ENCODE data around the gene REG1B. TPM values are rescaled to one million over a fixed set of nuclear protein-coding genes. Genes with fewer than 3 reads are reported as not detected.

The REG1B gene
- total and polyA plus RNA-seq, 2 donors (not counting 3 experiments of a cell fraction or from before 2014, with no cell fraction given), result not detected

- POLR2A ChIA-PET, result no interaction called here
- no peak for FAIRE-seq
Measured at GRCh38 chr2:79103214-79103613, 15.4 kb upstream of the REG1B start.

GRCh38 chr2:79101024-79101423 lies 13.2 kb upstream of the REG1B start:
- H3K79me2 ChIP-seq (ENCODE audit: control insufficient read depth, insufficient read depth, low read length), result no peaks in the 10 kb centered on the region
- peaks cover 4% of the 10 kb centered on the region for H3K9me3 ChIP-seq (replicated peaks; ENCODE audit: control insufficient read depth, insufficient read depth, low read length)
- TF ChIP-seq POLR2A (IDR thresholded peaks at IDR 0.05; ENCODE audit: low read depth, low read length) (no peak), JUN (IDR thresholded peaks at IDR 0.05; ENCODE audit: borderline replicate concordance, insufficient read depth, insufficient read length, low read depth) (no peak), POLR2AphosphoS5 (IDR thresholded peaks at IDR 0.05; ENCODE audit: insufficient read depth, low read depth, low read length) (no peak)
- TF ChIP-seq, protein P1, sequence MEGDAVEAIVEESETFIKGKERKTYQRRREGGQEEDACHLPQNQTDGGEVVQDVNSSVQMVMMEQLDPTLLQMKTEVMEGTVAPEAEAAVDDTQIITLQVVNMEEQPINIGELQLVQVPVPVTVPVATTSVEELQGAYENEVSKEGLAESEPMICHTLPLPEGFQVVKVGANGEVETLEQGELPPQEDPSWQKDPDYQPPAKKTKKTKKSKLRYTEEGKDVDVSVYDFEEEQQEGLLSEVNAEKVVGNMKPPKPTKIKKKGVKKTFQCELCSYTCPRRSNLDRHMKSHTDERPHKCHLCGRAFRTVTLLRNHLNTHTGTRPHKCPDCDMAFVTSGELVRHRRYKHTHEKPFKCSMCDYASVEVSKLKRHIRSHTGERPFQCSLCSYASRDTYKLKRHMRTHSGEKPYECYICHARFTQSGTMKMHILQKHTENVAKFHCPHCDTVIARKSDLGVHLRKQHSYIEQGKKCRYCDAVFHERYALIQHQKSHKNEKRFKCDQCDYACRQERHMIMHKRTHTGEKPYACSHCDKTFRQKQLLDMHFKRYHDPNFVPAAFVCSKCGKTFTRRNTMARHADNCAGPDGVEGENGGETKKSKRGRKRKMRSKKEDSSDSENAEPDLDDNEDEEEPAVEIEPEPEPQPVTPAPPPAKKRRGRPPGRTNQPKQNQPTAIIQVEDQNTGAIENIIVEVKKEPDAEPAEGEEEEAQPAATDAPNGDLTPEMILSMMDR (IDR thresholded peaks at IDR 0.05; ENCODE audit: extremely low read depth in 1 of 2, insufficient read depth in 1 of 2, low read depth in 1 of 2, low read length in 2 of 2), result no peak
- intact Hi-C loops (cut with micrococcal nuclease) (no loop called here), dilution Hi-C loops (cut with MboI; ENCODE audit: extremely low pct_ligation_motif_present, low sequenced_read_pairs) (no loop called here)
- H3K4me1 ChIP-seq (ENCODE audit: control insufficient read depth, extremely low read depth, insufficient read depth, low read length), result no peaks in the 10 kb centered on the region
- CTCF ChIA-PET, result no interaction called here
- no peak overlapping the region for H3K27ac ChIP-seq (ENCODE audit: insufficient read depth, low read depth, low read length)
- DNase-seq (ENCODE audit: low read depth, low spot score) (no peak), FAIRE-seq (no peak)
- POLR2A ChIA-PET, result no interaction called here
- H2AFZ ChIP-seq (ENCODE audit: low read depth, low read length), result no peak overlapping the region
- no peaks in the 10 kb centered on the region for H3K27me3 ChIP-seq (ENCODE audit: control insufficient read depth in 2 of 2, insufficient read depth in 2 of 2, low read length in 2 of 2)
- no peaks in the 10 kb centered on the region for H3K9me1 ChIP-seq (replicated peaks; ENCODE audit: control insufficient read depth, extremely low read depth, insufficient read depth, low read length)
- no peak overlapping the region for H3K4me3 ChIP-seq (replicated peaks in 1 of 3; ENCODE audit: insufficient read depth in 1 of 3, low read depth in 1 of 3, low read length in 3 of 3)
- H4K20me1 ChIP-seq (replicated peaks; ENCODE audit: control insufficient read depth, extremely low read depth, insufficient read depth, low read length), result no peaks in the 10 kb centered on the region
- H3K36me3 ChIP-seq (ENCODE audit: control insufficient read depth in 2 of 2, extremely low read depth in 1 of 2, insufficient read depth in 2 of 2, low read length in 2 of 2), result no peaks in the 10 kb centered on the region
- no peak overlapping the region for H3K9ac ChIP-seq (replicated peaks; ENCODE audit: extremely low read depth, insufficient read depth, low read length)
- H3K4me2 ChIP-seq (ENCODE audit: insufficient read depth, low read length), result no peak overlapping the region
- no TSS peak for BruUV-seq (replicated peaks)

More at GRCh38 chr2:79103214-79103613, 15.4 kb upstream of the REG1B start:
- Histone ChIP-seq H3K4me3 (replicated peaks in 1 of 3; ENCODE audit: insufficient read depth in 1 of 3, low read depth in 1 of 3, low read length in 3 of 3) (no peak overlapping the region), H3K4me2 (ENCODE audit: insufficient read depth, low read length) (no peak overlapping the region), H3K27ac (ENCODE audit: insufficient read depth, low read depth, low read length) (no peak overlapping the region), H3K27me3 (ENCODE audit: control insufficient read depth in 2 of 2, insufficient read depth in 2 of 2, low read length in 2 of 2) (no peaks in the 10 kb centered on the region), H3K79me2 (ENCODE audit: control insufficient read depth, insufficient read depth, low read length) (no peaks in the 10 kb centered on the region), H3K9me3 (replicated peaks; ENCODE audit: control insufficient read depth, insufficient read depth, low read length) (peaks cover 4% of the 10 kb centered on the region), H3K4me1 (ENCODE audit: control insufficient read depth, extremely low read depth, insufficient read depth, low read length) (no peaks in the 10 kb centered on the region), H4K20me1 (replicated peaks; ENCODE audit: control insufficient read depth, extremely low read depth, insufficient read depth, low read length) (no peaks in the 10 kb centered on the region), H3K36me3 (ENCODE audit: control insufficient read depth in 2 of 2, extremely low read depth in 1 of 2, insufficient read depth in 2 of 2, low read length in 2 of 2) (no peaks in the 10 kb centered on the region), H3K9me1 (replicated peaks; ENCODE audit: control insufficient read depth, extremely low read depth, insufficient read depth, low read length) (no peaks in the 10 kb centered on the region), H3K9ac (replicated peaks; ENCODE audit: extremely low read depth, insufficient read depth, low read length) (no peak overlapping the region), H2AFZ (ENCODE audit: low read depth, low read length) (no peak overlapping the region)
- no peak for DNase-seq (ENCODE audit: low read depth, low spot score)
- BruUV-seq (replicated peaks), result no TSS peak
- intact Hi-C loops (cut with micrococcal nuclease) (no loop called here), dilution Hi-C loops (cut with MboI; ENCODE audit: extremely low pct_ligation_motif_present, low sequenced_read_pairs) (no loop called here)
- TF ChIP-seq POLR2AphosphoS5 (IDR thresholded peaks at IDR 0.05; ENCODE audit: insufficient read depth, low read depth, low read length), result no peak
- TF ChIP-seq POLR2A (IDR thresholded peaks at IDR 0.05; ENCODE audit: low read depth, low read length), result no peak
- TF ChIP-seq, protein P1 (IDR thresholded peaks at IDR 0.05; ENCODE audit: extremely low read depth in 1 of 2, insufficient read depth in 1 of 2, low read depth in 1 of 2, low read length in 2 of 2), result no peak
- CTCF ChIA-PET, result no interaction called here
